Endothelial cell (in vitro differentiated cells): ENCODE data around the gene POLR1H. TPM values are rescaled to one million over a fixed set of nuclear protein-coding genes. Genes with fewer than 3 reads are reported as not detected.

ENCODE experiments used
- DNase-seq: peaks from one replicate; pipeline ENCODE4 v3.0.0; 2021; ENCODE audit warnings: low spot score
- H3K27ac Mint-ChIP-seq: one replicate; pipeline ENCODE4 v1.8.0; 2021; ENCODE audit warnings: mixed read lengths, inconsistent platforms; ENCODE audit not compliant: unreplicated experiment
- H3K27me3 Mint-ChIP-seq: one replicate; pipeline ENCODE4 v1.8.0; 2021; ENCODE audit warnings: mild to moderate bottlenecking, moderate library complexity, mixed read lengths, inconsistent platforms; ENCODE audit not compliant: unreplicated experiment
- H3K36me3 Mint-ChIP-seq: one replicate; pipeline ENCODE4 v1.8.0; 2021; ENCODE audit warnings: mild to moderate bottlenecking, low read depth, mixed read lengths, inconsistent platforms; ENCODE audit not compliant: unreplicated experiment
- H3K4me1 Mint-ChIP-seq: one replicate; pipeline ENCODE4 v1.8.0; 2021; ENCODE audit warnings: mild to moderate bottlenecking, mixed read lengths, inconsistent platforms; ENCODE audit not compliant: unreplicated experiment
- H3K4me3 Mint-ChIP-seq: one replicate; pipeline ENCODE4 v1.8.0; 2021; ENCODE audit warnings: mild to moderate bottlenecking, mixed read lengths, inconsistent platforms; ENCODE audit not compliant: unreplicated experiment
- H3K9me3 Mint-ChIP-seq: one replicate; pipeline ENCODE4 v1.8.0; 2021; ENCODE audit warnings: mixed read lengths, inconsistent platforms; ENCODE audit not compliant: unreplicated experiment
- CTCF ChIP-seq: fragments of 200-600 bp; sonication (generic); IDR thresholded peaks from one replicate; pipeline ENCODE4 v1.5.0; 2021; ENCODE audit warnings: antibody characterized with exemption; ENCODE audit not compliant: unreplicated experiment
- total RNA-seq: library from RNA; stranded (reverse); fragmentation: NEBNext Ultra II Directional; extraction: Animal tissue kit (Norgen Biotek cat#: 25700); gene quantifications from one replicate; pipeline ENCODE4 v1.2.1, GENCODE V29; 2021; ENCODE audit not compliant: unreplicated experiment

POLR1H gene
- total RNA-seq, 1 donor from 2014 or later, result 39.0 TPM

DNA sequence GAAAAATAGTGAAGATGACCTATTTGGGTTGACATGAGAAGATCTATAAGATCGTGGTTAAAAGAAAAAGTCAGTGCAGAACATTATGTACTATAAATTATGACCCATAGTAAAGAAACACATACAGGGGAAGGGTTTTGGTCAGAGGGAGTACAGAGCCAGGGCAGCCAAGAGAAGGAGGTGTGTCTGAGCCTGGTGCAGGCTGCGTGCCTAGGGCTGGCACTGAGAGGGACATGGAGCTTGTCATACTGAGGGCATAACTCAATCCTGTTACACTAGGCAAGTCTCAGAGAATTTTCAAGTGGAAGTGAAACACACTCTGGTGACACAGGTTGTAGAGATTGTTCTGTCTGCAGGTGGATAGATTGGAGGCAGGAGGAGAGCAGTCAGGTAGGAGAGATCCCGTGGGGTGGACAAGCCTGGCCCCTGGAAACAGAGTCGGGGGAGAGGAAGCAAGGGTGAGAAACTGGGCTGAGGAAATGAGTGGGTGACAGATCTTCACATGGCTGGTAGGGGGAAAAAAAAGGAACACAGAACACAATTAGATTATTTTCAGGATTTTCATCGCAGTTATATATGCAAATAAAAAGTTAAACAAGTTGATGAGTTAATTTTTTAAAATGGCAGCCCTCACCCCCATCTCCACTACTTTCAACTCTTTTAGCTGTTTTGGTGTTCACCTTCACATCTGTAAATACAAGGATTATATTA is 33.0 kb downstream of the POLR1H start:
- Mint-ChIP-seq H3K36me3 (peaks cover 5% of the 10 kb centered on the region), H3K27ac (peak overlapping the region; percentile 64), H3K4me1 (peaks cover 53% of the 10 kb centered on the region), H3K4me3 (no peak overlapping the region), H3K27me3 (peaks cover 8% of the 10 kb centered on the region), H3K9me3 (no peaks in the 10 kb centered on the region)
- no peak for TF ChIP-seq CTCF
- no peak for DNase-seq

DNA sequence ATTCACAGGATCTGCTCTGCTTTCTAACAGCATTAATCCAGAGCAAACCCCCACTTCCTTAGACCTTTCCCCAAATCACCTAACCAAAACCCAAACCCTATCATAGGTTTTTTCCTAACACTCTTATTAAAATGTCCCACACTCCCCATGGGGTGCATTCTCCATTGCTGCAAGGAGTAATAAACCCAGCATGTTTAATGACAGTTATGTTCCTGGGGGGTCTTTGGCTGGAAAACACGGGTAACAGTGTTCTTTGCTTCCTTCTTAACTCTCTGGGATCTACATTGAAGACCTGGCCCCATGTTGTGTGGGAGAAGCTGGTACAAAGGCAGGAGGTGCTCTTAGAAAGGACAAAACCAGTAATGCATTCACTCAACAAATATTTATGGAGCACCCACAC is 35.8 kb downstream of the POLR1H start:
- no peak for TF ChIP-seq CTCF
- peaks cover 10% of the 10 kb centered on the region for H3K27me3 Mint-ChIP-seq
- no peak overlapping the region for H3K4me3 Mint-ChIP-seq
- no peaks in the 10 kb centered on the region for H3K36me3 Mint-ChIP-seq
- H3K27ac Mint-ChIP-seq, result no peak overlapping the region
- peaks cover 67% of the 10 kb centered on the region for H3K4me1 Mint-ChIP-seq
- no peaks in the 10 kb centered on the region for H3K9me3 Mint-ChIP-seq
- DNase-seq, result no peak

- no peak for TF ChIP-seq CTCF
- DNase-seq, result no peak
- Mint-ChIP-seq H3K27ac (no peak overlapping the region), H3K36me3 (no peaks in the 10 kb centered on the region), H3K9me3 (no peaks in the 10 kb centered on the region), H3K27me3 (peaks cover 8% of the 10 kb centered on the region), H3K4me1 (peaks cover 66% of the 10 kb centered on the region), H3K4me3 (no peak overlapping the region)
Observed at GRCh38 chr6:30097902-30098768, 37.1 kb downstream of the POLR1H start.

- TF ChIP-seq CTCF, result no peak
- no peak for DNase-seq
- Mint-ChIP-seq H3K4me3 (peak overlapping the region; percentile 48), H3K9me3 (no peaks in the 10 kb centered on the region), H3K27ac (peak overlapping the region; percentile 62), H3K4me1 (peaks cover 58% of the 10 kb centered on the region), H3K36me3 (no peaks in the 10 kb centered on the region), H3K27me3 (peaks cover 8% of the 10 kb centered on the region)
Observed at GRCh38 chr6:30100154-30100553, 39.1 kb downstream of the POLR1H start.
